HepG2 (cell line): ENCODE results near the gene PLSCR4. TPM values are rescaled to one million over a fixed set of nuclear protein-coding genes. Genes with fewer than 3 reads are reported as not detected.

Experiments used
- ARID3A ChIP-seq: IDR thresholded peaks from 2 replicates; pipeline ENCODE4 v1.6.1; 2012; ENCODE audit warnings: low read depth, low read length, improper control_type of control experiment
- DR1 ChIP-seq: sonication (generic); formaldehyde crosslinking; IDR thresholded peaks from 2 replicates; pipeline ENCODE4 v1.8.0; 2021; ENCODE audit warnings: mild to moderate bottlenecking, missing genetic modification reagents, inconsistent platforms
- EZH2 ChIP-seq: conservative IDR thresholded peaks from 2 replicates; pipeline ENCODE4 v1.6.1; 2012; ENCODE audit warnings: mild to moderate bottlenecking, low read depth, low read length, moderate library complexity
- MTA3 ChIP-seq: sonication (generic); formaldehyde crosslinking; IDR thresholded peaks from 2 replicates; pipeline ENCODE4 v1.4.0; 2020; ENCODE audit warnings: missing genetic modification reagents
- PLRG1 ChIP-seq: fragments of 450-650 bp; conservative IDR thresholded peaks from 2 replicates; pipeline ENCODE4 v1.6.1; 2016
- SAFB2 ChIP-seq: sonication (generic); formaldehyde crosslinking; IDR thresholded peaks from 2 replicates; pipeline ENCODE4 v1.5.1; 2020; ENCODE audit warnings: missing genetic modification reagents, low read depth, mild to moderate bottlenecking, borderline replicate concordance
- SCMH1 ChIP-seq: sonication (generic); formaldehyde crosslinking; IDR thresholded peaks from 2 replicates; pipeline ENCODE4 v1.9.0; 2021; ENCODE audit warnings: missing genetic modification reagents, mild to moderate bottlenecking, borderline replicate concordance
- TCF7 ChIP-seq: sonication (generic); IDR thresholded peaks from 2 replicates; pipeline ENCODE4 v1.6.1; 2016; ENCODE audit warnings: antibody characterized with exemption, low read depth
- TRIM24 ChIP-seq: sonication (generic); formaldehyde crosslinking; IDR thresholded peaks from 2 replicates; pipeline ENCODE4 v1.8.0; 2022; ENCODE audit warnings: mild to moderate bottlenecking, missing genetic modification reagents
- ZC3H13 ChIP-seq: sonication (generic); formaldehyde crosslinking; IDR thresholded peaks from 2 replicates; pipeline ENCODE4 v1.8.1; 2023; ENCODE audit warnings: mild to moderate bottlenecking, missing genetic modification reagents, moderate library complexity
- ZNF776 ChIP-seq: sonication (generic); formaldehyde crosslinking; IDR thresholded peaks from 2 replicates; pipeline ENCODE4 v1.4.0; 2020; ENCODE audit warnings: mild to moderate bottlenecking, missing genetic modification reagents
- ZNF792 ChIP-seq: IDR thresholded peaks from 2 replicates; pipeline ENCODE4 v1.6.1; 2016
- ZSCAN12 ChIP-seq: sonication (generic); formaldehyde crosslinking; IDR thresholded peaks from 2 replicates; pipeline ENCODE4 v1.9.0; 2021; ENCODE audit warnings: mild to moderate bottlenecking, missing genetic modification reagents
- polyA plus RNA-seq, 8 experiments: library from polyadenylated mRNA; depleted of rRNA in 3 of 8; stranded (reverse) in 7 of 8; unstranded in 1 of 8; fragments of >200 nt; fragmentation: Illumina TruSeq in 4 of 8; extraction: Trizol in 4 of 8; gene quantifications; 2 replicates each; pipeline versions ENCODE4 v1.2.1 to v1.2.3, GENCODE V29; 2011 to 2016; ENCODE audit warnings: low read depth in 4 of 8, missing spikeins in 1 of 8, mixed read lengths in 1 of 8; ENCODE audit not compliant: insufficient read depth in 1 of 8
- total RNA-seq, 5 experiments: library from RNA; depleted of rRNA; stranded (reverse); fragments of >200 nt; fragmentation: Illumina TruSeq; extraction: Trizol; gene quantifications; 2 replicates each; pipeline ENCODE4 v1.2.3, GENCODE V29; 2016; ENCODE audit warnings: low read depth in 1 of 5
- TF ChIP-seq, protein P1 (sequence below): sonication (generic); formaldehyde crosslinking; IDR thresholded peaks from 2 replicates; pipeline ENCODE4 v1.4.0; 2020; ENCODE audit warnings: mild to moderate bottlenecking, missing genetic modification reagents
- TF ChIP-seq, protein P2 (sequence below): sonication (generic); formaldehyde crosslinking; IDR thresholded peaks from 2 replicates; pipeline ENCODE4 v1.5.0; 2020; ENCODE audit warnings: mild to moderate bottlenecking, missing genetic modification reagents
- TF ChIP-seq, protein P3 (sequence below): sonication (generic); formaldehyde crosslinking; IDR thresholded peaks from 2 replicates; pipeline ENCODE4 v1.4.0; 2020; ENCODE audit warnings: missing genetic modification reagents

Gene PLSCR4
- total and polyA plus RNA-seq, 2 of the 13 experiments (the other 11 are each of a cell fraction or from before 2014, with no cell fraction given), result 1.5 to 59.0 TPM

GRCh38 chr3:146222204-146223046 lies 28.5 kb downstream of the PLSCR4 start (continued):
- TF ChIP-seq ARID3A (peak; percentile 75), ZNF776 (CRISPR knock-in tag) (no peak), SCMH1 (no peak), EZH2 (no peak), ZC3H13 (CRISPR knock-in tag) (no peak), SAFB2 (CRISPR knock-in tag) (no peak), DR1 (CRISPR knock-in tag) (no peak), MTA3 (no peak), ZSCAN12 (no peak), TRIM24 (CRISPR knock-in tag) (no peak), TCF7 (peak; percentile 54; the same call in 1 of the 2 replicates), ZNF792 (peak; percentile 59; the same call in 1 of the 2 replicates), PLRG1 (no peak)
- TF ChIP-seq, protein P1, sequence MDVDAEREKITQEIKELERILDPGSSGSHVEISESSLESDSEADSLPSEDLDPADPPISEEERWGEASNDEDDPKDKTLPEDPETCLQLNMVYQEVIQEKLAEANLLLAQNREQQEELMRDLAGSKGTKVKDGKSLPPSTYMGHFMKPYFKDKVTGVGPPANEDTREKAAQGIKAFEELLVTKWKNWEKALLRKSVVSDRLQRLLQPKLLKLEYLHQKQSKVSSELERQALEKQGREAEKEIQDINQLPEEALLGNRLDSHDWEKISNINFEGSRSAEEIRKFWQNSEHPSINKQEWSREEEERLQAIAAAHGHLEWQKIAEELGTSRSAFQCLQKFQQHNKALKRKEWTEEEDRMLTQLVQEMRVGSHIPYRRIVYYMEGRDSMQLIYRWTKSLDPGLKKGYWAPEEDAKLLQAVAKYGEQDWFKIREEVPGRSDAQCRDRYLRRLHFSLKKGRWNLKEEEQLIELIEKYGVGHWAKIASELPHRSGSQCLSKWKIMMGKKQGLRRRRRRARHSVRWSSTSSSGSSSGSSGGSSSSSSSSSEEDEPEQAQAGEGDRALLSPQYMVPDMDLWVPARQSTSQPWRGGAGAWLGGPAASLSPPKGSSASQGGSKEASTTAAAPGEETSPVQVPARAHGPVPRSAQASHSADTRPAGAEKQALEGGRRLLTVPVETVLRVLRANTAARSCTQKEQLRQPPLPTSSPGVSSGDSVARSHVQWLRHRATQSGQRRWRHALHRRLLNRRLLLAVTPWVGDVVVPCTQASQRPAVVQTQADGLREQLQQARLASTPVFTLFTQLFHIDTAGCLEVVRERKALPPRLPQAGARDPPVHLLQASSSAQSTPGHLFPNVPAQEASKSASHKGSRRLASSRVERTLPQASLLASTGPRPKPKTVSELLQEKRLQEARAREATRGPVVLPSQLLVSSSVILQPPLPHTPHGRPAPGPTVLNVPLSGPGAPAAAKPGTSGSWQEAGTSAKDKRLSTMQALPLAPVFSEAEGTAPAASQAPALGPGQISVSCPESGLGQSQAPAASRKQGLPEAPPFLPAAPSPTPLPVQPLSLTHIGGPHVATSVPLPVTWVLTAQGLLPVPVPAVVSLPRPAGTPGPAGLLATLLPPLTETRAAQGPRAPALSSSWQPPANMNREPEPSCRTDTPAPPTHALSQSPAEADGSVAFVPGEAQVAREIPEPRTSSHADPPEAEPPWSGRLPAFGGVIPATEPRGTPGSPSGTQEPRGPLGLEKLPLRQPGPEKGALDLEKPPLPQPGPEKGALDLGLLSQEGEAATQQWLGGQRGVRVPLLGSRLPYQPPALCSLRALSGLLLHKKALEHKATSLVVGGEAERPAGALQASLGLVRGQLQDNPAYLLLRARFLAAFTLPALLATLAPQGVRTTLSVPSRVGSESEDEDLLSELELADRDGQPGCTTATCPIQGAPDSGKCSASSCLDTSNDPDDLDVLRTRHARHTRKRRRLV (CRISPR knock-in tag), result no peak
- TF ChIP-seq, protein P2, sequence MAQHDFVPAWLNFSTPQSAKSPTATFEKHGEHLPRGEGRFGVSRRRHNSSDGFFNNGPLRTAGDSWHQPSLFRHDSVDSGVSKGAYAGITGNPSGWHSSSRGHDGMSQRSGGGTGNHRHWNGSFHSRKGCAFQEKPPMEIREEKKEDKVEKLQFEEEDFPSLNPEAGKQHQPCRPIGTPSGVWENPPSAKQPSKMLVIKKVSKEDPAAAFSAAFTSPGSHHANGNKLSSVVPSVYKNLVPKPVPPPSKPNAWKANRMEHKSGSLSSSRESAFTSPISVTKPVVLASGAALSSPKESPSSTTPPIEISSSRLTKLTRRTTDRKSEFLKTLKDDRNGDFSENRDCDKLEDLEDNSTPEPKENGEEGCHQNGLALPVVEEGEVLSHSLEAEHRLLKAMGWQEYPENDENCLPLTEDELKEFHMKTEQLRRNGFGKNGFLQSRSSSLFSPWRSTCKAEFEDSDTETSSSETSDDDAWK (CRISPR knock-in tag), result no peak
- TF ChIP-seq, protein P3, sequence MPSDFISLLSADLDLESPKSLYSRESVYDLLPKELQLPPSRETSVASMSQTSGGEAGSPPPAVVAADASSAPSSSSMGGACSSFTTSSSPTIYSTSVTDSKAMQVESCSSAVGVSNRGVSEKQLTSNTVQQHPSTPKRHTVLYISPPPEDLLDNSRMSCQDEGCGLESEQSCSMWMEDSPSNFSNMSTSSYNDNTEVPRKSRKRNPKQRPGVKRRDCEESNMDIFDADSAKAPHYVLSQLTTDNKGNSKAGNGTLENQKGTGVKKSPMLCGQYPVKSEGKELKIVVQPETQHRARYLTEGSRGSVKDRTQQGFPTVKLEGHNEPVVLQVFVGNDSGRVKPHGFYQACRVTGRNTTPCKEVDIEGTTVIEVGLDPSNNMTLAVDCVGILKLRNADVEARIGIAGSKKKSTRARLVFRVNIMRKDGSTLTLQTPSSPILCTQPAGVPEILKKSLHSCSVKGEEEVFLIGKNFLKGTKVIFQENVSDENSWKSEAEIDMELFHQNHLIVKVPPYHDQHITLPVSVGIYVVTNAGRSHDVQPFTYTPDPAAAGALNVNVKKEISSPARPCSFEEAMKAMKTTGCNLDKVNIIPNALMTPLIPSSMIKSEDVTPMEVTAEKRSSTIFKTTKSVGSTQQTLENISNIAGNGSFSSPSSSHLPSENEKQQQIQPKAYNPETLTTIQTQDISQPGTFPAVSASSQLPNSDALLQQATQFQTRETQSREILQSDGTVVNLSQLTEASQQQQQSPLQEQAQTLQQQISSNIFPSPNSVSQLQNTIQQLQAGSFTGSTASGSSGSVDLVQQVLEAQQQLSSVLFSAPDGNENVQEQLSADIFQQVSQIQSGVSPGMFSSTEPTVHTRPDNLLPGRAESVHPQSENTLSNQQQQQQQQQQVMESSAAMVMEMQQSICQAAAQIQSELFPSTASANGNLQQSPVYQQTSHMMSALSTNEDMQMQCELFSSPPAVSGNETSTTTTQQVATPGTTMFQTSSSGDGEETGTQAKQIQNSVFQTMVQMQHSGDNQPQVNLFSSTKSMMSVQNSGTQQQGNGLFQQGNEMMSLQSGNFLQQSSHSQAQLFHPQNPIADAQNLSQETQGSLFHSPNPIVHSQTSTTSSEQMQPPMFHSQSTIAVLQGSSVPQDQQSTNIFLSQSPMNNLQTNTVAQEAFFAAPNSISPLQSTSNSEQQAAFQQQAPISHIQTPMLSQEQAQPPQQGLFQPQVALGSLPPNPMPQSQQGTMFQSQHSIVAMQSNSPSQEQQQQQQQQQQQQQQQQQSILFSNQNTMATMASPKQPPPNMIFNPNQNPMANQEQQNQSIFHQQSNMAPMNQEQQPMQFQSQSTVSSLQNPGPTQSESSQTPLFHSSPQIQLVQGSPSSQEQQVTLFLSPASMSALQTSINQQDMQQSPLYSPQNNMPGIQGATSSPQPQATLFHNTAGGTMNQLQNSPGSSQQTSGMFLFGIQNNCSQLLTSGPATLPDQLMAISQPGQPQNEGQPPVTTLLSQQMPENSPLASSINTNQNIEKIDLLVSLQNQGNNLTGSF (CRISPR knock-in tag), result no peak
